ENCODE results near the gene SHISAL2A.

The SHISAL2A gene

GRCh38 chr1:52662645-52663313 lies 29.8 kb downstream of the SHISAL2A start:
- in situ Hi-C loops (cut with HindIII; ENCODE audit: low pct_ligation_motif_present, low sequenced_read_pairs), result no loop called here
- Histone ChIP-seq H3K36me3 (replicated peaks) (no peaks in the 10 kb centered on the region), H3K4me3 (ENCODE audit: low read depth, low read length) (peak overlapping the region; percentile 15), H3K27ac (no peak overlapping the region), H3K27me3 (replicated peaks) (no peaks in the 10 kb centered on the region)
- no peak for DNase-seq
- no peak for TF ChIP-seq CTCF (IDR thresholded peaks at IDR 0.05; ENCODE audit: low read depth, low read length, missing control alignments)

GRCh38 chr1:52663716-52664115 lies 30.7 kb downstream of the SHISAL2A start:
- no peak for DNase-seq
- no peak for TF ChIP-seq CTCF (IDR thresholded peaks at IDR 0.05; ENCODE audit: low read depth, low read length, missing control alignments)
- no peaks in the 10 kb centered on the region for H3K36me3 ChIP-seq (replicated peaks)
- H3K4me3 ChIP-seq (ENCODE audit: low read depth, low read length), result no peak overlapping the region
- H3K27me3 ChIP-seq (replicated peaks), result no peaks in the 10 kb centered on the region
- in situ Hi-C loops (cut with HindIII; ENCODE audit: low pct_ligation_motif_present, low sequenced_read_pairs), result no loop called here
- H3K27ac ChIP-seq, result no peak overlapping the region

GRCh38 chr1:52665006-52665941 lies 32.3 kb downstream of the SHISAL2A start:
- no peaks in the 10 kb centered on the region for H3K36me3 ChIP-seq (replicated peaks)
- in situ Hi-C loops (cut with HindIII; ENCODE audit: low pct_ligation_motif_present, low sequenced_read_pairs), result no loop called here
- H3K27ac ChIP-seq, result no peak overlapping the region

GRCh38 chr1:52667290-52667689 lies 34.3 kb downstream of the SHISAL2A start:
- Histone ChIP-seq H3K27ac (no peak overlapping the region), H3K36me3 (replicated peaks) (no peaks in the 10 kb centered on the region), H3K4me3 (ENCODE audit: low read depth, low read length) (no peak overlapping the region), H3K27me3 (replicated peaks) (no peaks in the 10 kb centered on the region)
- TF ChIP-seq CTCF (IDR thresholded peaks at IDR 0.05; ENCODE audit: low read depth, low read length, missing control alignments), result no peak
- no peak for DNase-seq
- in situ Hi-C loops (cut with HindIII; ENCODE audit: low pct_ligation_motif_present, low sequenced_read_pairs), result no loop called here

More at GRCh38 chr1:52665006-52665941, 32.3 kb downstream of the SHISAL2A start:
- no peaks in the 10 kb centered on the region for H3K27me3 ChIP-seq (replicated peaks)
- no peak for DNase-seq
- no peak overlapping the region for H3K4me3 ChIP-seq (ENCODE audit: low read depth, low read length)
- no peak for TF ChIP-seq CTCF (IDR thresholded peaks at IDR 0.05; ENCODE audit: low read depth, low read length, missing control alignments)

- no peaks in the 10 kb centered on the region for H3K36me3 ChIP-seq (replicated peaks)
- H3K4me3 ChIP-seq (ENCODE audit: low read depth, low read length), result no peak overlapping the region
- H3K27me3 ChIP-seq (replicated peaks), result no peaks in the 10 kb centered on the region
- in situ Hi-C loops (cut with HindIII; ENCODE audit: low pct_ligation_motif_present, low sequenced_read_pairs), result no loop called here
- no peak overlapping the region for H3K27ac ChIP-seq
- TF ChIP-seq CTCF (IDR thresholded peaks at IDR 0.05; ENCODE audit: low read depth, low read length, missing control alignments), result no peak
- DNase-seq, result no peak
These were observed 35.0 kb downstream of the SHISAL2A start for GRCh38 chr1:52667984-52668383.

Measured in brain microvascular endothelial cell (primary cell).